ENCODE results near the gene DCAF4.

The DCAF4 gene

DNA sequence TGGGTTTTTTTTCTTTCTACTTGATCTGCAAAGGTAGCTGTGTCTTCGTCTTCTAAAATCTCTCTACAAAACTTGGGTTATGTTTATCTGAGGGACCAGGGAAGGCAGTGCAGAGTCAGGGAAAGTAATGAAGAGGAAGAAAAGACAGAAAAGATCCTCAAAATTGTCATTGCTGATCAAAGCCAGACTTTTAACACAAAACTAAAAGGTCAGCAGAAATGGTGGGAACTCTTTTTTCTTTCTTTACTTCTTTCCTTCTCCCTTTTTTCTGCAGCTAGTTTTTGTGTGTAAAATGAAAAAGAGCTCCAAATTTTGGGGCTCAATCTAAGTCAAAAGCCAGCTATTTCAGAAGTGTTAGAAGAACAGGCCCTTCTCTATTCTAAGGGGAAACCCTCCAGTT lies 44.2 kb upstream of the DCAF4 start:
- no peaks in the 10 kb centered on the region for H3K4me1 ChIP-seq (ENCODE audit: insufficient read depth, insufficient read length)
- no peak overlapping the region for H3K9ac ChIP-seq (ENCODE audit: insufficient read length, low read depth)
- TF ChIP-seq SUZ12 (IDR thresholded peaks at IDR 0.05; ENCODE audit: extremely low read depth, insufficient read depth, insufficient read length): no peak
- TF ChIP-seq YY1 (IDR thresholded peaks at IDR 0.05; ENCODE audit: insufficient read depth, insufficient read length): no peak
- TF ChIP-seq ZNF274 (IDR thresholded peaks at IDR 0.05; ENCODE audit: low read depth, low read length): no peak
- H3K27me3 ChIP-seq (ENCODE audit: insufficient read depth, insufficient read length): no peaks in the 10 kb centered on the region
- H3K4me3 ChIP-seq (ENCODE audit: insufficient read length, low read depth): no peak overlapping the region
- H3K36me3 ChIP-seq (ENCODE audit: insufficient read depth, insufficient read length, low read length): peaks cover 2% of the 10 kb centered on the region
- DNase-seq (ENCODE audit: low read depth, low spot score): no peak
- no peaks in the 10 kb centered on the region for H3K9me3 ChIP-seq (ENCODE audit: insufficient read depth, low read length)

DNA sequence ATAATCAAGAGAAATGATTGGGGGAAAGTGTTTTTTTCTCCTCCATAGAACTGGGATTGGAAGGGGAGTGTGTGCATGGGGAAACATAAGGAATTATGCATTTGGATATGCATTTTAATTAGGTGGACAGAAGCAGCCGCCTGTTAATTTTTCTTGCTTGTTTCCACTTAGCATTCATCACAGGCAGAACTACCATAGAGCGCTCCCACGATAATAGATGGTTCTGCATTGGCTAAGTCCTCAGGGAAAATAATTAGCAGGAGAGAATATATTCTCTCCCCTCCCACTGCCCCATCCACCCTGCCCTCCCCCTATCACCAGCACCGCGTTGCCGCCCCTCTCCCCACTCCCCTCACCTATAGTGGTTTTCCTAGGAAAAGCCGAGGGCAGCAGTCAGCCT lies 43.8 kb upstream of the DCAF4 start:
- no peaks in the 10 kb centered on the region for H3K9me3 ChIP-seq (ENCODE audit: insufficient read depth, low read length)
- H3K4me1 ChIP-seq (ENCODE audit: insufficient read depth, insufficient read length): no peaks in the 10 kb centered on the region
- H3K36me3 ChIP-seq (ENCODE audit: insufficient read depth, insufficient read length, low read length): peaks cover 2% of the 10 kb centered on the region
- H3K4me3 ChIP-seq (ENCODE audit: insufficient read length, low read depth): no peak overlapping the region
- no peak overlapping the region for H3K9ac ChIP-seq (ENCODE audit: insufficient read length, low read depth)
- no peaks in the 10 kb centered on the region for H3K27me3 ChIP-seq (ENCODE audit: insufficient read depth, insufficient read length)
- DNase-seq (ENCODE audit: low read depth, low spot score): no peak
- no peak for TF ChIP-seq ZNF274 (IDR thresholded peaks at IDR 0.05; ENCODE audit: low read depth, low read length)
- TF ChIP-seq SUZ12 (IDR thresholded peaks at IDR 0.05; ENCODE audit: extremely low read depth, insufficient read depth, insufficient read length): no peak
- no peak for TF ChIP-seq YY1 (IDR thresholded peaks at IDR 0.05; ENCODE audit: insufficient read depth, insufficient read length)

DNA sequence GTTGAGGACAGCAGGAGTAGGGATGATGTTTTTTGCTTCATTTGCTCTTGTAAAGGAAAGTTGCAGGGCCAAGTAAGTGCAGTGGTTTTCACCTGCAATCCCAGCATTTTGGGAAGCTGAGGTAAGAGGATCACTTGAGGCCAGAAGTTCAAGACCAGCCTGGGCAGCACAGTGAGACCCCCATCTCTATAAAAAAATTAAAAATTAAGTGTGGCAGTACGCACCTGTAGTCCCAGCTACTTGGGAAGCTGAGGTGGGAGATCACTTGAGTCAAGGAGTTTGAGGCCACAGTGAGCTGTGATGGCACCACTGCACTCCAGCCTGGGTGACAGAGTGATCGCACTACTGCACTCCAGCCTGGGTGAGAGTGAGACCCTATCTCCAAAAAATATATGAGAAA lies 43.2 kb upstream of the DCAF4 start:
- Histone ChIP-seq H3K9me3 (ENCODE audit: insufficient read depth, low read length) (no peaks in the 10 kb centered on the region), H3K4me3 (ENCODE audit: insufficient read length, low read depth) (no peak overlapping the region), H3K9ac (ENCODE audit: insufficient read length, low read depth) (no peak overlapping the region), H3K4me1 (ENCODE audit: insufficient read depth, insufficient read length) (no peaks in the 10 kb centered on the region), H3K36me3 (ENCODE audit: insufficient read depth, insufficient read length, low read length) (no peaks in the 10 kb centered on the region), H3K27me3 (ENCODE audit: insufficient read depth, insufficient read length) (no peaks in the 10 kb centered on the region)
- no peak for DNase-seq (ENCODE audit: low read depth, low spot score)
- TF ChIP-seq ZNF274 (IDR thresholded peaks at IDR 0.05; ENCODE audit: low read depth, low read length) (no peak), YY1 (IDR thresholded peaks at IDR 0.05; ENCODE audit: insufficient read depth, insufficient read length) (no peak), SUZ12 (IDR thresholded peaks at IDR 0.05; ENCODE audit: extremely low read depth, insufficient read depth, insufficient read length) (no peak)

DNA sequence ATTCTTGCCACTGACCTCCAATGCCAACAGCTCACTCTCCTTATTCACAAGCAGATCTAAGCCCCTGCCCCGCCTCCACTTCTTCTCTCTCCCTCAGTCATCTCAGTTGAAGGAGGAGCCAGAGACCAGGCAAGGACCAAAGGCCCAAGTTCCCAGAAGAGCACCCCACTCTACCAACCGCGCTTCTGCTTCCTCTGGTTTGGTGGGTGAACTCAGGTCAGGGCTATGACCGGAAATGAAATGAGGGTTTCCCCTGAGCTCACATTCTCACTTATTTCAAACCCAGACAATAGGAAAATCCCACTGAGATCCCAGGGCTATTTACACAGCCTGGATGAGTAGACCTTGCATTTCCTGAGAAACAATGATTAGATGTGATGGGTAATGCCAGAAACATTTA lies 42.3 kb upstream of the DCAF4 start:
- Histone ChIP-seq H3K27me3 (ENCODE audit: insufficient read depth, insufficient read length) (no peaks in the 10 kb centered on the region), H3K4me3 (ENCODE audit: insufficient read length, low read depth) (no peak overlapping the region), H3K4me1 (ENCODE audit: insufficient read depth, insufficient read length) (no peaks in the 10 kb centered on the region), H3K9ac (ENCODE audit: insufficient read length, low read depth) (no peak overlapping the region), H3K36me3 (ENCODE audit: insufficient read depth, insufficient read length, low read length) (no peaks in the 10 kb centered on the region), H3K9me3 (ENCODE audit: insufficient read depth, low read length) (no peaks in the 10 kb centered on the region)
- DNase-seq (ENCODE audit: low read depth, low spot score): no peak
- no peak for TF ChIP-seq YY1 (IDR thresholded peaks at IDR 0.05; ENCODE audit: insufficient read depth, insufficient read length)
- TF ChIP-seq ZNF274 (IDR thresholded peaks at IDR 0.05; ENCODE audit: low read depth, low read length): no peak
- no peak for TF ChIP-seq SUZ12 (IDR thresholded peaks at IDR 0.05; ENCODE audit: extremely low read depth, insufficient read depth, insufficient read length)

DNA sequence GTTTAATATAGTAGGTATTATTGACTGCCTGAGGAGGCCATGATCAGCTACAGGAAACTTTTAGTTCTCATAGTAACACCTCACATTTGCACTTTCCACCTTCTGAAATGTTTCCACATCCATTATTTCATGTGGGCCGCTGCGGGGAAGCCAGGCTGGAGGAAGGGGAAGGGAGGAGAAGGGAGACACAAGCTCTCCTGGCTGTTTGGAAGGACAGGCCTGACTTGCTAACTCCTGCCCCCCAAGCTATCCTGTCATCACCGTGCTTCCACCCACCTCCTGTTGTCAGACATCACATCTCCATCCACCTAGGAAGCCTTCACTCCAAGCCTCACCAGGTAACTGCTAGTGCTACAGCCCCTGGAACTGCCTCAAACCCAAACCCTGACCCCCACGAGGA lies 41.9 kb upstream of the DCAF4 start:
- H3K9ac ChIP-seq (ENCODE audit: insufficient read length, low read depth): no peak overlapping the region
- H3K4me1 ChIP-seq (ENCODE audit: insufficient read depth, insufficient read length): peaks cover 2% of the 10 kb centered on the region
- TF ChIP-seq SUZ12 (IDR thresholded peaks at IDR 0.05; ENCODE audit: extremely low read depth, insufficient read depth, insufficient read length) (no peak), YY1 (IDR thresholded peaks at IDR 0.05; ENCODE audit: insufficient read depth, insufficient read length) (no peak), ZNF274 (IDR thresholded peaks at IDR 0.05; ENCODE audit: low read depth, low read length) (no peak)
- no peaks in the 10 kb centered on the region for H3K9me3 ChIP-seq (ENCODE audit: insufficient read depth, low read length)
- H3K27me3 ChIP-seq (ENCODE audit: insufficient read depth, insufficient read length): no peaks in the 10 kb centered on the region
- H3K36me3 ChIP-seq (ENCODE audit: insufficient read depth, insufficient read length, low read length): no peaks in the 10 kb centered on the region
- no peak overlapping the region for H3K4me3 ChIP-seq (ENCODE audit: insufficient read length, low read depth)
- no peak for DNase-seq (ENCODE audit: low read depth, low spot score)

DNA sequence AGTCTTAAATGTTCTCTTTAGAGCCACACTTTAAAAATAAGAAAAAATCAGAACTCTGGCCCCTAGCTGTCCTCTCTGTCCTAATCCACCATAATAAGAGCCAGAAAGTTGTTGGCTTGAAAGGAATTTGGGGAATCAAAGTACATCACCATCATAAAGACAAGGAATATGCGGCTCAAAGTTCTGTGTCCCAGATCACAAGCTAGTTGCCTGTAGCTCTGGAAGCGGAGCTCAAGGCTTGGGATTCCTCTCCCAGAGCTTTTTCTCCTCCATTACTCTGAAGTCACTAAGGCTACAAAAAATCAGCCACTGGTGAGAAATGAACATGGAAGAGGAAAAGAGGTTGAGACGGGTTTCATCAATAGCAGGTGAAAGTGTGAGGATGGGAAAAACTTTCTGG lies 38.8 kb upstream of the DCAF4 start:
- Histone ChIP-seq H3K4me1 (ENCODE audit: insufficient read depth, insufficient read length) (peaks cover 7% of the 10 kb centered on the region), H3K9ac (ENCODE audit: insufficient read length, low read depth) (no peak overlapping the region)
- TF ChIP-seq YY1 (IDR thresholded peaks at IDR 0.05; ENCODE audit: insufficient read depth, insufficient read length): no peak
- no peak for TF ChIP-seq ZNF274 (IDR thresholded peaks at IDR 0.05; ENCODE audit: low read depth, low read length)
- no peak for TF ChIP-seq SUZ12 (IDR thresholded peaks at IDR 0.05; ENCODE audit: extremely low read depth, insufficient read depth, insufficient read length)

DNA sequence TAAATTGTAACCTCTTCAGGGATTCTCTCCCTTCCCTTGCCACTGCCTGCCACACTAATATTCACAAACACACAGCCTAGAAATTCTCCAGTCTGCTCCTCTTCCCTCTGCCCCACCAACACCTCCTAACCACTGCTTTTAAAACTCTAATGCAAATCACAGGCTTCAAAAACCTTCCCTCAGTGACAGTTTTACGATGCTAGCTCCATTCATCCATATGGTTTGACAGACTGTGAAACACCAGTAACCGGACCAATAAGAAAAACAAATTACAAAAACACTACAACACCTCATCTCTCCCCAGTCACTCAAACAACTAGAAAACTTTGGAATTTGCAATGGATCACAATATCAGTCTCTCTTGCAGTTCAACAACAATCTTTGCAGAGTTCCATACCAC lies 38.1 kb upstream of the DCAF4 start:
- no peaks in the 10 kb centered on the region for H3K9me3 ChIP-seq (ENCODE audit: insufficient read depth, low read length)
- H3K4me3 ChIP-seq (ENCODE audit: insufficient read length, low read depth): no peak overlapping the region
- no peaks in the 10 kb centered on the region for H3K36me3 ChIP-seq (ENCODE audit: insufficient read depth, insufficient read length, low read length)
- TF ChIP-seq YY1 (IDR thresholded peaks at IDR 0.05; ENCODE audit: insufficient read depth, insufficient read length) (no peak), SUZ12 (IDR thresholded peaks at IDR 0.05; ENCODE audit: extremely low read depth, insufficient read depth, insufficient read length) (no peak), ZNF274 (IDR thresholded peaks at IDR 0.05; ENCODE audit: low read depth, low read length) (no peak)
- DNase-seq (ENCODE audit: low read depth, low spot score): no peak
- H3K27me3 ChIP-seq (ENCODE audit: insufficient read depth, insufficient read length): peaks cover 28% of the 10 kb centered on the region
- H3K4me1 ChIP-seq (ENCODE audit: insufficient read depth, insufficient read length): peaks cover 7% of the 10 kb centered on the region
- H3K9ac ChIP-seq (ENCODE audit: insufficient read length, low read depth): no peak overlapping the region

More for the DNA sequence above, 38.8 kb upstream of the DCAF4 start:
- H3K36me3 ChIP-seq (ENCODE audit: insufficient read depth, insufficient read length, low read length): no peaks in the 10 kb centered on the region
- no peaks in the 10 kb centered on the region for H3K9me3 ChIP-seq (ENCODE audit: insufficient read depth, low read length)
- H3K27me3 ChIP-seq (ENCODE audit: insufficient read depth, insufficient read length): peaks cover 21% of the 10 kb centered on the region
- H3K4me3 ChIP-seq (ENCODE audit: insufficient read length, low read depth): no peak overlapping the region
- DNase-seq (ENCODE audit: low read depth, low spot score): no peak

All from NT2/D1 (cell line).